ENCODE measurements around the gene RAB1B. TPM values are rescaled to one million over a fixed set of nuclear protein-coding genes. Genes with fewer than 3 reads are reported as not detected.
A peak's percentile ranks its signal among the peaks of the same experiment; 100 is the strongest.
"Not testable (repeated sequence)": the region's sequence is repeated elsewhere in the genome, so short reads cannot be mapped to it uniquely, and the experiment has no call there.

RAB1B gene
- total RNA-seq, 2 donors from 2014 or later, result 138 to 153 TPM

DNA sequence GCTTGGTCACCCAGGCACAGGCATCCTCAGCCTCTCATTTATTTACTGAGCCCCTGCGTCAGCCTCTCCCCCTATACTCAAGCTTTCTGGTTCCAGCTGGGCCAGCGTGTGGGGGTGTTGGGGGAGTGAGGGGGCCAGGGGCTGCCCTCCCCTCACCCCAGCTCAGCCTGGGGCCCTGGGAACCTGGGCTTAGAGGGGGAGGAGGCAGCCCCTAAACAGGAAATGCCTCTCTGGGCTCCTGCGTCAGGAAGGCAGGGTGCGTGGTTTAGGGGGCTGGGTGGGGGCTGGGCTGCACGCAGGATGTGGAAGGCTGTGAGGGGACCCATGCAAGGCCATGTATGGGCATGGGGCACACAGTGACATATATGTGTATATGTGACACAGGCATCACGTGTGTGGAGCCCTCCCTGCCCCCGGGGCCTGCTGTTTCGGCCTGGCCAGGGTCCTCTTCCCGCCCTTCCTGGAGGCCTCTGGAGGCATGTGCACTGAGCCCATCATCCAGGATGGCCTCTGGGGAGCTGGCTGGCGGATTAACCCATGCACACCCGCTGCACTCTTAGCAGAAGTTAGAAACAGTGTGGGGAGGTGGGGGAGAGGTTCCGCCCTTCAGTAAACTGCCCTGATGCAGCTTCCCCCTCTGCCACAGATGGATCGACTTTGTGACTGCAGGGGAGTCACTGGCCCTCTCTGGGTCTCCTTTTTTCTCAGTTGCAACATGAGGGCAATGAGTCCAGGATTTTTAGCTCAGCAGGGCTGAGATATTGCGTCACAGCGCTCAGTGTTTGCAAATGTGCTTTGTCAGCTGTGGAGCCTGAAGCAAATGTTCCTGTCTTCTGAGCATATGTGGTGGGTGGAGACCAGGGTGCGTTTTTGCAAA is 49.5 kb downstream of the RAB1B start:
- Mint-ChIP-seq H3K9me3 (peaks cover 0 to 10% of the 10 kb centered on the region in 2 donors), H3K36me3 (peaks cover 0 to 19% of the 10 kb centered on the region in 2 donors), H3K27ac (peak overlapping the region; percentile 29 to 44)
- DNase-seq (ENCODE audit: low spot score in 2 of 2) (no peak), ATAC-seq (peak; percentile 59 to 72)

DNA sequence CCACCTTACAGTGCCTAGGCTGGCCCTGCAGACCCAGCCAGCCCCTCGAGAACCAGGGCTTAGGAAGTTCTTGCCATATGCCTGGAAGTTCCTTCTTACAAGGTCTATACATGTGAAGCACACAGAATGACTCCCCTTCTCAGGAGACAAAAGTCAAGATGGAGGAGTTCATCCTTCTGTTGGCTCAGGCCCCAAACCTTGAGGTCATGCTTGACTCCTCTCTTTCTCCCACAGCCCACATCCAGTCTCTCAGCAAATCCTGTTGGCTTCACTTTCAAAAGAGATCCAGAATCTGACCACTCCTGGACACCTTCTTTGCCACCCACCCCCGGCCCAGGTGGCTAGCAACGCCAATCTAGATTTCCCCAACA is 50.1 kb downstream of the RAB1B start:
- ATAC-seq (no peak), DNase-seq (ENCODE audit: low spot score in 2 of 2) (no peak)
- Mint-ChIP-seq H3K36me3 (peaks cover 0 to 19% of the 10 kb centered on the region in 2 donors), H3K9me3 (peaks cover 0 to 10% of the 10 kb centered on the region in 2 donors), H3K27ac (no peak overlapping the region)

DNA sequence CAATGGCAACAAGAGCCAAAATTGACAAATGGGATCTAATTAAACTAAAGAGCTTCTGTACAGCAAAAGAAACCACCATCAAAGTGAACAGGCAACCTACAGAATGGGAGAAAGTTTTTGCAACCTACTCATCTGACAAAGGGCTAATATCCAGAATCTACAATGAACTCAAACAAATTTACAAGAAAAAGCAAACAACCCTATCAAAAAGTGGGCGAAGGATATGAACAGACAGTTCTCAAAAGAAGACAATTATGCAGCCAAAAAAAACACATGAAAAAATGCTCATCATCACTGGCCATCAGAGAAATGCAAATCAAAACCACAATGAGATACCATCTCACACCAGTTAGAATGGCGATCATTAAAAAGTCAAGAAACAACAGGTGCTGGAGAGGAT is 51.9 kb downstream of the RAB1B start:
- Mint-ChIP-seq H3K36me3 (peaks cover 0 to 19% of the 10 kb centered on the region in 2 donors), H3K9me3 (peaks cover 0 to 10% of the 10 kb centered on the region in 2 donors)
- ATAC-seq; DNase-seq (ENCODE audit: low spot score in 2 of 2); H3K27ac Mint-ChIP-seq: not testable (repeated sequence)

DNA sequence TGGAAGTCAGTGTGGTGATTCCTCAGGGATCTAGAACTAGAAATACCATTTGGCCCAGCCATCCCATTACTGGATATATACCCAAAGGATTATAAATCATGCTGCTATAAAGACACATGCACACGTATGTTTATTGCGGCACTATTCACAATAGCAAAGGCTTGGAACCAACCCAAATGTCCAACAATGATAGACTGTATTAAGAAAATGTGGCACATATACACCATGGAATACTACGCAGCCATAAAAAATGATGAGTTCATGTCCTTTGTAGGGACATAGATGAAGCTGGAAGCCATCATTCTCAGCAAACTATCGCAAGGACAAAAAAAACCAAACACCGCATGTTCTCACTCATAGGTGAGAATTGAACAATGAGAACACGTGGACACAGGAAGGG is 52.3 kb downstream of the RAB1B start:
- not testable (repeated sequence) for ATAC-seq; H3K27ac Mint-ChIP-seq; DNase-seq (ENCODE audit: low spot score in 2 of 2)
- Mint-ChIP-seq H3K9me3 (peaks cover 0 to 10% of the 10 kb centered on the region in 2 donors), H3K36me3 (peaks cover 0 to 19% of the 10 kb centered on the region in 2 donors)

DNA sequence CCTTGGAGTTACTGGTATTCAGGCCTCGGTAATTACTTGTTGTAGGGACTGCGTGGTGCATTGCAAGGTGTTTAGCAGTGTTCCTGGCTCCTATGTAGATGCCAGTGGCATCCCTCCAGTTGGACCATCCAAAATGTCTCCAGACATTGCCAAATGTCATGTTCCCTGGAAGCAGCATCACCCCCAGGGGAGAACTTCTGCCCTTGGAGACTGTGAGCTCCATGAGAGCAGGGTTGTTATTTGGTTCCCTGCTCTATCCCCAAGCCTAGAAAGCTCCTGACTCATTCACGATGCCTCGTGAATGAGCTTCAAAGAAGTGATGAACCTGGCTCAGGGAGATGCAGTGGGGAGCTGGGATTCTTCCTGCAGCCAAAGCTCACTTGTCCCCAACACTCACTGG is 53.2 kb downstream of the RAB1B start:
- no peak for ATAC-seq
- Mint-ChIP-seq H3K27ac (no peak overlapping the region), H3K9me3 (peaks cover 0 to 10% of the 10 kb centered on the region in 2 donors), H3K36me3 (peaks cover 0 to 19% of the 10 kb centered on the region in 2 donors)
- no peak for DNase-seq (ENCODE audit: low spot score in 2 of 2)

DNA sequence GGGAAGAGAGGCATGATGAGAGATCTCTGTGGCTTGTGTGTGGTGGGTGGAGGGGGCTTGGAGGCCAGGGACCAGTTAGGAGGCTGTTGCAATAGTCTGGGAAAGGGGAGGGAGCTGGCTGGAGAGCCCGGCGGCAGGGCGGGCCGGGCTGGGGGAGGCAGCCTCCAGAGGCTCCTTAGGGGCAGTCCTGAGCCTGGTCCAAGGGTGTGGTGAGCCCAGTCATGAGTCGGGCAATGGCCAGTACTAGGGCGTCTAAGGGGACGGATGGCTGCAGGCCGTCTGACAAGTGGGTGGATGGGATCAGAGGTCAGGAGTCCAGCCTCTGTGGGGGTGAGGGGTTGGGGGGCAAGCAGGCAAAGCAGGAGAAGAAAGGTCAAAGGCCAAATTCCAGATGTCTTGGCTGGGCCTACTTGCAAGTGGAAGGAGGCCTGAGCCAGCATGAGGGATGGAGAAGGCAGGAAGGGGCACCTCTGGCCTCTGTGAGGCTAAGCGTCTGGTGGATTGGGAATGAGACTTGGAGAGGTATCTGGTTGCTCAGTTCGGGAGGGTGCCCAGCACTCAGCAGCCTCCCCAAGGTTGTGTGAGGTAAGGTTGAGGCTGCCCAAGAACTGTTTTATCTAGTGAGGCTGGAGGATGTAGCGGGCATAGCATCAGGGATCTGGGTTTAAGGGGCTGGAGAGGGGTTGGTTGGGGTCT is 54.4 kb downstream of the RAB1B start:
- peaks cover 0 to 10% of the 10 kb centered on the region in 2 donors for H3K9me3 Mint-ChIP-seq
- ATAC-seq, result no peak
- H3K27ac Mint-ChIP-seq, result no peak overlapping the region

DNA sequence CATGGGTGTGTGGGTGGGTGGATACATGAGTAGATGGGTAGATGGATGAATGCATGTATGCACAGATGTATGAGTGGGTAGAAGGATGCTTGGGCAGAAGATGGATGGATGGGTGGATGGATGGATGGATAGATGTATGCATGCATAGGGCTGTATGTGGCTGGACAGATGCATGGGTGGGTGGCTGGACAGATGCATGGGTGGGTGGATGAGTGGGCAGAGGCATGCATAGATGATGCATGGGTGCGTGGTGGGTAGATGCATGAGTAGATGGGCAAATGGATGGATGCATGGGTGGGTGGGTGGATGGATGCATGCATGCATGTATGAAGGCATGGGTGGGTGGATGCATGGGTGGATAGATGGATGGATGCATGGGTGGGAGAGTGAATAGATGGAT is 55.2 kb downstream of the RAB1B start:
- H3K36me3 Mint-ChIP-seq, result peaks cover 0 to 16% of the 10 kb centered on the region in 2 donors
- H3K27ac Mint-ChIP-seq, result no peak overlapping the region
- ATAC-seq, result no peak
- DNase-seq (ENCODE audit: low spot score in 2 of 2), result no peak
- peaks cover 0 to 9% of the 10 kb centered on the region in 2 donors for H3K9me3 Mint-ChIP-seq

More for the DNA sequence above, 54.4 kb downstream of the RAB1B start:
- DNase-seq (ENCODE audit: low spot score in 2 of 2), result no peak
- peaks cover 0 to 19% of the 10 kb centered on the region in 2 donors for H3K36me3 Mint-ChIP-seq

DNA sequence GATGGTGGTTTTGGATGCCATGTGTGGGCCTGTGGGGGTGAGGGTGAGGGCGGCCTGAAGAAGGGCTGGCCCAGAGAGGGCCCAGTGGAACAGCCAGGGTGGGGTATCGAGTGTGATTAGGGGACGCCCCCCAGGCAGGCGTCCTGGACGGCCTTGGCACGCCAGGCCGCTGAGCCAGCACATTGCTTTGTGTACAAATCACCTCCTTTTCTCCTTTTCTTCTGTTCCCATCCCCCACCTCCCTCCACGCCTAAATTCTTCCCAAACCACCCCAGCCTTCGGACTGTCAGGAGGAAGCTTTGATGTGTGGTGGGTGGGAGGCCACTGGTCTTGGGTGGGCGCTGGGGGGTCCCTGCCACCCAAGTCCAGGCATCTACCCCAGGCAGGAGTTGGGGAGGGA is 56.2 kb downstream of the RAB1B start:
- H3K27ac Mint-ChIP-seq, result peak overlapping the region in 1 of 2 donors; percentile 29
- ATAC-seq (no peak), DNase-seq (ENCODE audit: low spot score in 2 of 2) (no peak)
- H3K36me3 Mint-ChIP-seq, result peaks cover 0 to 7% of the 10 kb centered on the region in 2 donors
- no peaks in the 10 kb centered on the region for H3K9me3 Mint-ChIP-seq

DNA sequence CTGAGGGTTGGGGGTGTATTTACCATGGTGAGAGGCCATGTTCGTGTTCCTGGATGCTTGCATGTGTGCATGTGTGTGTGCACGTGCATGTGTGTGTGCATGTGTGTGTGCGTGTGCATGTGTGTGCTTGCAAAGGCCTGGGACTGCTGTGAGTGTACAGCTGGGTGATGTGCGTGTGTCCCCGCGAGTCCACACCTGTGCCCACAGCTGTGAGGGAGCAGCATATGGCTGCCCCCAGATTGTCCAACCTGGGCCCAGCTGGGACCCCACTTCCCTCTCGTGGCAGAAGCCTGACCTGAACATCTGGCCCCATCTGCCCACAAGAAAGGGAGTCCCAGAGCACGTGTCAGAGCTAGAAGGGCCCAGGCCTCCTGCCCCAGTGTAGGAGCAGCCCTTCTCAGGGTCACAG is 56.8 kb downstream of the RAB1B start:
- no peak for ATAC-seq
- peak overlapping the region in 1 of 2 donors; percentile 50 for H3K27ac Mint-ChIP-seq
- H3K36me3 Mint-ChIP-seq, result peaks cover 0 to under 1% of the 10 kb centered on the region in 2 donors
- no peak for DNase-seq (ENCODE audit: low spot score in 2 of 2)
- H3K9me3 Mint-ChIP-seq, result no peaks in the 10 kb centered on the region

DNA sequence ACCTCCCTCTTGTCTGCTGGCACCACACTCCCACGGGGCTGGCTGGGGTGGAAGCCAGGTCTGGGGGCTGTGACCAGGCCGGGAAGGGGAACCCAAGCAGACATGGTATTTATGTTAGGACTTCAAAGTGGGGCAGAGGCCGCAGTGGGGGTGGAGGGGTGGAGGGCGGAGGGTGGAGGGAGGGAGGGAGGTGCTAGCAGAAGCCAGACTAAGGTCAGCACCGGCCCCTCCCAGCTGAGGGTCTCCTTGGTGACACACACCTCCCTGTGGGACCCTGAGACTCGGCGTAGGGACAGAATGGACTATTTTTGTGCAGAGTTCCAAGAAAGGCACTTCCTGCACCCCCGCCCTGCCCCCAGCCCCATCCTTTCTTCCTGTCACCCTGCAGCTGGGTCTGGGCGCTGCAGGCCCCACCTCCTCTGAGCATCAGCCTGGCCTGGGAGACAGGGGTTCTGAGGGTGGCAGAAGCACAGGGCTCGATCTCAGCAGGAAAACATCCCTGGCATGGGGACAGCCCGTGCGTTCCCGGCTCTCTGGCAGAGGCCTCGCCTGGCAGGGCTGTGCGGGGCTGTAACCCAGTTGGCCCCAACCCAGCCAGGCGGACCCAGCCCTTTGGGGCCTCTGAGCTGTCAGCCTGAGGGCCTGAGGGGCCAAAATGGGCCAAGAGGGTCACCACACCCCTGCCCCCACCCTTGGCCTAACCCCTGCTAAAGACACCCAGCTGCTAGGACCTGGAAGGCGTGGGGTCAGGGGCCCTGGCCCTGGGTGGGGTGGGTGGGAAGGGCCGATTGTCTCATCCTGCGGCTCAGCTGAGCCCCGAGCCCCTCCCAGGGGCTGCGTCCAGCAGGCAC is 58.0 kb downstream of the RAB1B start:
- Mint-ChIP-seq H3K9me3 (no peaks in the 10 kb centered on the region), H3K36me3 (no peaks in the 10 kb centered on the region), H3K27ac (peak overlapping the region in 1 of 2 donors; percentile 50)
- peak; percentile 18 to 21 for ATAC-seq
- peak in 1 of 2 donors; percentile 32 for DNase-seq (ENCODE audit: low spot score in 2 of 2)

Other genes with a start within 250 kb of the RAB1B start
- gene CATSPER1, start 242.2 kb upstream of the RAB1B start, total RNA-seq, result under 1 TPM in 1 of 2 donors, not detected in 1; 0.80 TPM
- gene GAL3ST3, start 219.5 kb upstream of the RAB1B start, total RNA-seq, result 1 to 10 TPM in 1 of 2 donors, under 1 TPM in 1; 0.14 to 1.1 TPM
- gene SF3B2, start 216.3 kb upstream of the RAB1B start, total RNA-seq, result 100 to 1,000 TPM; 236 to 246 TPM
- gene PACS1, start 198.4 kb upstream of the RAB1B start, total RNA-seq, result 100 to 1,000 TPM; 124 TPM
- 10 to 100 TPM; 26.0 to 69.7 TPM for gene KLC2, start 10.9 kb upstream of the RAB1B start, total RNA-seq
- gene CNIH2, start 9.5 kb downstream of the RAB1B start, total RNA-seq, result 1 to 10 TPM; 1.7 to 4.5 TPM
- gene YIF1A, start 20.5 kb downstream of the RAB1B start, total RNA-seq, result 10 to 100 TPM; 45.9 to 55.4 TPM
- not detected for gene TMEM151A, start 23.3 kb downstream of the RAB1B start, total RNA-seq
- gene CD248, start 48.4 kb downstream of the RAB1B start, total RNA-seq, result under 1 TPM; 0.31 to 0.36 TPM
- 1 to 10 TPM; 2.6 to 4.9 TPM for gene RIN1, start 67.8 kb downstream of the RAB1B start, total RNA-seq
- 10 to 100 TPM; 32.1 to 33.5 TPM for gene BRMS1, start 76.5 kb downstream of the RAB1B start, total RNA-seq
- gene B4GAT1, start 79.0 kb downstream of the RAB1B start, total RNA-seq, result 1 to 10 TPM; 6.5 to 8.9 TPM
- gene SLC29A2, start 103.1 kb downstream of the RAB1B start, total RNA-seq, result 10 to 100 TPM in 1 of 2 donors, 1 to 10 TPM in 1; 6.1 to 10.5 TPM
- under 1 TPM; 0.09 to 0.47 TPM for gene NPAS4, start 152.4 kb downstream of the RAB1B start, total RNA-seq
- gene MRPL11, start 170.2 kb downstream of the RAB1B start, total RNA-seq, result 100 to 1,000 TPM in 1 of 2 donors, 10 to 100 TPM in 1; 81.9 to 131 TPM
- gene PELI3, start 198.3 kb downstream of the RAB1B start, total RNA-seq, result 1 to 10 TPM; 4.2 to 8.5 TPM
- gene DPP3, start 211.8 kb downstream of the RAB1B start, total RNA-seq, result 10 to 100 TPM; 60.4 to 96.4 TPM
- gene BBS1, start 242.0 kb downstream of the RAB1B start, total RNA-seq, result 10 to 100 TPM in 1 of 2 donors, 1 to 10 TPM in 1; 9.1 to 17.5 TPM